Activated CD4-positive, alpha-beta T cell treated with anti-CD3 and anti-CD28 coated beads, Interleukin-2, amount 50 U/mL, for 4 hours (primary cell): Measurements from ENCODE around the gene OGT.
"Not testable (repeated sequence)": the region's sequence is repeated elsewhere in the genome, so short reads cannot be mapped to it uniquely, and the experiment has no call there.

Experiments used
- DNase-seq, 2 experiments: peaks; one replicate each; pipeline ENCODE4 v3.0.0-alpha.2; 2020

OGT gene

DNA sequence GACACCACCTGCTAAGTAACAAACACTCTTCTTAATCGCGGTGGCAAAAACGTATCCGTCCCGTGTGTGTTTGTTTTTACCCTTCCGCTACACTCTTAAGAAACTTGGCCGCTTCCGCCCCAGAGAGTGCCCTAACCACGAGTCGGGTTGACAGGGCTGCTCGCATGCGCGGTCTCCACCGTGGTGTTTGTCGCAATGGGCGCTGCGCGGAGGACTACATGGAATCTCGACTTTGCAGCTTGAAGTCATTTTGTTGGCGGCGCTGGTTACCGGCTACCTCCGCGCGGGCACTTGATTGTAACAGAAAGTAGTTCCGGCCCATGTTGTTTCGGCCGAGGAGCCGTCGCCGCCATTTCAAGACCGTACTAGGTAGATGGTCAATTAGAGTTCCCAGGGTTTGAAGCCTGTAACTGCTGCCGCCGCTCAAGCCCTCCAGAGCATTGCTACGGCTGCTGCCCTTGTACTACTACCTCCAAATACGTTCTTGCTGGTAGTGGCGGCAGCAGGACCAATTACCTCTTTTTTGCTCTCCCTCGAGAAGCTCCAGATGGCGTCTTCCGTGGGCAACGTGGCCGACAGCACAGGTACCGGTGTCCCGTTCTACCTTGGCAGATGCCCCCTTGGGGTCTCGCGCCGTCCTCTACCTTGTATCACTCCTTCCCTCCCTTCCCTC, at the start of gene OGT:
OGT (plus strand) TSS at position 352 of the 673 bp plus-strand sequence; CDS start at position 548, 196 bp downstream.
- DNase-seq = peak; percentile 90 to 92

DNA sequence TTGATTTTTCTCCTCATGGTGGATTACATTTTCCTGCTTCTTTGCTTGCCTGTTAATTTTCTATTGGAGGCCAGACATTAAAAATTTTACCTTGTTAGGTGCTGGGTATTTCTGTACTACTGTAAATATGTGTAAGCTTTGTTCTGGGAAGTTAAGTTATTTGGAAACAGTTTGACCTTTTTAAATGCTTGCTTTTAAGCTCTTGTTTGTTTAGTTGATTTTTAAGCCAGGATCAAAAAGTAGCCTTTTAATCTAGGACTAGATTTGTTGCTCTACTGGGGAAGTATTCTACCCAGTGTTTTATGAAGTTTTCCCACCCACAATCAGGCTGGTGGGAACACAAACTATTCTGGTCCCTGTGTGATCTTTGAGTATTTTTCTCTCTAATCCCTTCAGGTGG, 45.1 kb upstream of the OGT start:
- no peak for DNase-seq

DNA sequence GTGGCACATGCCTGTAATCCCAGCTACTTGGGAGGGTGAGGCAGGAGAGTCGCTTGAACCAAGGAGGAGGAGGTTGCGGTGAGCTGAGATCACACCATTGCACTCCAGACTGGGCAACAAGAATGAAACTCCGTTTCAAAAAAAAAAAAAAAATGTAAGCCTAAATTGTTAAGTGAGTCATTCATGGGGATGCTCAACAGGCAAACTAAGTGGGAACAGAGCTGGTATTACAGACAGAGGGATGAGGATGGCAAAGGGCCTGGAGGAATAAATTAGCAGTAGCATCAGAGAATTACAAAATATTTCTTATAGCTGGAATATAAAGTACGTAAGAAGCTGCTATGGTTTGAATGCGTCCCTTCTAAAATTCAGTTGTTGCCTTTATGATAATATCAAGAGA, 43.4 kb upstream of the OGT start:
- DNase-seq = no peak

DNA sequence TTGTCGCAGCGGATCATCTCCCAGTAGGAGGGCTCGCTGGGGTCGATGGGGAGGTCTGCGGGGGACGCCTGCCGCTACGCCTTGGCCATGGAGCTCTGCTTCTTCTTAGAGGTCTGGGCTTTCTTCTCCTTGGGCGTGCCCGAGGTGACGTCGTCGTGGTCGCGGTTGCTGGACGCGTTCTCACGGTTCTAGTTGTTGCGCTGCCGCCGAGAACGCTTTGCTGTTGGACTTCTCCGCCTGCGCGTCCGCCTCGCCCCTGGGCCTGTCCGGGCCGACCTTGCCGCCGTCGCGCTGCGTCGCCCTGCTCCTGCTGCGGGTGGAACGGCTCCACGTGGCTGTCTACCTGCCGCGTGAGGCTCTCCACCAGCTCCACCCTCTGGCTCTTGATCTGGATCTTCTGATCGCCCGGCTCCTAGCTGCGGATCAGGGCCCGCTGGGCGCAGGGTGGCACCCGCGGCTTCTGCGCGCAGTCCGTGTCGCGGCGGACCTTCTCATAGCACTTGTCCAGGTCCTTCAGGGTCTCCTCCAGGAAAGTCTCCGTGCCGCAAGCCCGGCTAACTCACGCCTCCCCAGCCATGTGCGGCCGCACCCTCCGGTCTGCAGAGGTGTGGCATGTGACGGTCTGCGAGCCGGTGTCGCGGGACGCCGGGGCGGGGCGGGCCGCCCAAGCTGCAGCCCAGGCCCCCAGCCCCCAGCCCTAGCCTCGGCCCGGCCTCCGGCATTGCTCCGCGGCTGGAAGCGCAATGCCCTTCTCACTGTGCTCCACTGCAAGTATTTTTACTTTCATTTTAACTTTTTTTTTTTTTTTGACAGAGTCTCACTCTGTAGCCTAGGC, 40.5 kb upstream of the OGT start:
- DNase-seq = peak; percentile 17 to 40

DNA sequence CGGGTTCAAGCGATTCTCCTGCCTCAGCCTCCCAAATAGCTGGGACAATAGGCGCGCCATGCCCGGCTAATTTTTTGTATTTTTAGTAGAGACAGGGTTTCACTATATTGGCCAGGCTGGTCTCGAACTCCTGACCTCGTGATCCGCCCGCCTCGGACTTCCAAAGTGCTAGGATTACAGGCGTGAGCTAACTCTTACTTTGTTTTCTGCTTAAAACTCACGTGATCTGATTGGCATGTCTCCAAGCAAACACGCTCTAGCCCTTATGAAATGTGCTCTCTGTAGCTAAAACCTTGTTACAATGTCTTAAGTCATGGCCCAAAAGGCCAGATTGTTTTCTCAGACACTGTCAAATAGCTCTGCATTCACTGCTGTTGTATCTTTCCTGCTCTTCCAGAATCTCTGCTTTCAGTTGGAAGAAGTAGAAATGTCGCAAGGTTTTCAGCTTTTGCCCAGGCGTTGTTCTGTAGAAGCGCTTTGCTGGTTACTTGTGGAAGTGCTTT, 39.7 kb upstream of the OGT start:
- no peak for DNase-seq

DNA sequence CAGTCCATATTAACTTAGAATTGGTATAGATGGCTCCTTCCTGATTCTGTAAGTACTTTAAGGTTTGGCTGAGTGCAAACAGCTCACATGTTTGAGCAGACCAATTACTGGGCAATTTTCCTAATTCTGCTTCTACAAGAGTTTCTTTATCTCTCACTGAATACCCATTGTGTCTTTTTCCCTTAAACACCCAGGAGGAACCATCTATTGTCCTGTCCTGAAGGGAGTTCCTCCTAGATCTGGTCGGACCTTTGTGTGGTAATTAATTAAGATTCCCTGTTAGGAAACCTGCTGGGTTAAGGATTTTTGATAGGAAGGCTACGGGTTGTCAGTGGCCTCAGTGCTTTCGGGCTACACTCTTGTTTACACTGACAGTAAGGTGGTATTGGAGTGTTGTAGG, 36.9 kb upstream of the OGT start:
- DNase-seq = not testable (repeated sequence)

DNA sequence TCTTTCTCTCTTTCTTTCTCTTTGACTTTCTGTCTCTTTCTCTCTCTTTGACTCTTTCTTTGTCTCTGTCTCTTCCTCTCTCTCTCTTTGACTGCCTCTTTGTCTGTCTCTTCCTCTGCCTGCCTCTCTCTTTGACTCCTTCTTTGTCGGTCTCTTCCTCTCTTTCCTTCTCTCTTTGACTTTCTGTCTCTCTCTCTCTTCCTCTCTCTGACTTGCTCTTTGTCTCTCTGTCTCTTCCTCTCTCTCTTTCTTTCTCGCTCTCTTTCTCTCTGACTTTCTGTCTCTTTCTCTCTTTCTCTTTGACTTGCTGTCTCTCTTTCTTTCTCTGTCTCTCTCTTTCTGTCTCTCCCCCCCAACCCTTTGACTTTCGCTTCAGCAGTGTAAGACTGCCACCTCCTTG, 36.4 kb upstream of the OGT start:
- no peak for DNase-seq

DNA sequence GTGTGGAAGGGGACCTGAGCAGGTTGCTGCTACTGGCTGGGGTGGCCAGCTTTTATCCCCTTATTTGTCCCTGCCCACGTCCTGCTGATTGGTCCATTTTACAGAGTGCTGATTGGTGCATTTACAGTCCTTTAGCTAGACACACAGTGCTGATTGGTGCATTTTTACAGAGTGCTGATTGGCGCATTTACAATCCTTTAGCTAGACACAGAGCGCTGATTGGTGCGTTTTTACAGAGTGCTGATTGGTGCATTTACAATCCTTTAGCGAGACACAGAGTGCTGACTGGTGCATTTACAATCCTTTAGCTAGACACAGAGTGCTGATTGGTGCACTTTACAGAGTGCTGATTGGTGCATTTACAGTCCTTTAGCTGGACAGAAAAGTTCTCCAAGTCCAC, 30.8 kb upstream of the OGT start:
- DNase-seq = not testable (repeated sequence)

DNA sequence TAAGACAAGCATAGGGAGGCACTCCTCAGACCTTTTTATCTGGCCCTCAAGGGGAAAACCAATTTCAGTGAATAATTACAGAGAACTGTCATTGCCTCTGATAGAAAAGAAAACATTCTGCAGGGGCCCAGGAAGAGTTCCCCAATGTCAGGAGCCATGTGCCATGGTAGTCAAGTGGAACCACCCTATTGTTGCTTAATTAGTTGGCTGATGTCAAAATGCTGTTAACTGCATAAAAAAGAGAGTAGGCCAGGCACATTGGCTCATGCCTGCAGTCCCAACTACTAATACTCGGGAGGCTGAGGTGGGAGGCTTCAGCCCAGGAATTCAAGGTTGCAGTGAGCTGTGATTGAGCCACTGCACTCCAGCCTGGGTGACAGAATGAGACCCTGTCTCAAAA, 28.6 kb upstream of the OGT start:
- DNase-seq = no peak

DNA sequence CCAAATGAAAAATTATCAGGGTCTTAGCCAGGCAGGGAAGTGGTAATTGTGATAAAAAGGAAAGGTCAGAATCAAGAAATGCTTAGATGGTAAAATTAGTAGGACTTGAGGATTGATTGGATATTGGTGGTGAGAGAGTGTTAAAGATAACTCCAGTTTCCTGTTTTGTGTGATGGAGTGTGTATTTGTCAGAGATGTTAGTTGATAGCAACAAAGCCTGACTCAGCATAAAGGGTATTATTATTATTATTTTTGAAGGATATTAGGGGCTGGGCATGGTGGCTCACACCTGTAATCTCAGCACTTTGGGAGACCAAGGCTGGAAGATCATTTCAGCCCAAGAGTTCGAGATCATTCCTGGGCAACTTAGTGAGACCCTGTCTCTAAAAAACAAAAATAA, 23.6 kb upstream of the OGT start:
- no peak for DNase-seq

DNA sequence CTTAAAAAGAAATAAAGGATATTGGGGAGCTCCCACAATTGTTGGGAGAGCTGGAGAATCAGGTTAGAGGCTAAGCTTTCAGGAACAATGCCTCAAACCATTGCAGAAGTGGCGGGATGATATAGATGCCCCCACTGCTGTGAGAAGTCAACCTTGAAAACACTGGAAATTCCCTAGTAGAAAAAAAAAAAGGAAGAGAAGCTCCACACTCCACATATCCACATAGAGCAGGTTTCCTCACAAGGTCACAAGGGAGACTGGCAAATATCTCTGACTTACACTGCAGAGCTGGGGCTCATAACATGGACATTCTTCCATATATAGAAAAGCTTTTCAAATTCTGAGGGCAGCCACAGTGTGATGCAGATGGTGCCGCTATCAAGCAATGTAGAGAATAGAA, 22.7 kb upstream of the OGT start:
- no peak for DNase-seq

DNA sequence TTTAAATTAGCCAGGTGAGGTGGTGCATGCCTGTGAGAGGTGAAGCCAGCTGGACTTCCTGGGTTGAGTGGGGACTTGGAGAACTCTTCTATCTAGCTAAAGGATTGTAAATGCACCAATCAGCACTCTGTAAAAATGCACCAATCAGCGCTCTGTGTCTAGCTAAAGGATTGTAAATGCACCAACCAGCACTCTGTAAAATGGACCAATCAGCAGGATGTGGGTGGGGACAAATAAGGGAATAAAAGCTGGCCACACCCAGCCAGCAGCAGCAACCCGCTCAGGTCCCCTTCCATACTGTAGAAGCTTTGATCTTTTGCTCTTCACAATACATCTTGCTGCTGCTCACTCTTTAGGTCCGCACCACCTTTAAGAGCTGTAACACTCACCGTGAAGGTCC, 19.2 kb upstream of the OGT start:
- not testable (repeated sequence) for DNase-seq

DNA sequence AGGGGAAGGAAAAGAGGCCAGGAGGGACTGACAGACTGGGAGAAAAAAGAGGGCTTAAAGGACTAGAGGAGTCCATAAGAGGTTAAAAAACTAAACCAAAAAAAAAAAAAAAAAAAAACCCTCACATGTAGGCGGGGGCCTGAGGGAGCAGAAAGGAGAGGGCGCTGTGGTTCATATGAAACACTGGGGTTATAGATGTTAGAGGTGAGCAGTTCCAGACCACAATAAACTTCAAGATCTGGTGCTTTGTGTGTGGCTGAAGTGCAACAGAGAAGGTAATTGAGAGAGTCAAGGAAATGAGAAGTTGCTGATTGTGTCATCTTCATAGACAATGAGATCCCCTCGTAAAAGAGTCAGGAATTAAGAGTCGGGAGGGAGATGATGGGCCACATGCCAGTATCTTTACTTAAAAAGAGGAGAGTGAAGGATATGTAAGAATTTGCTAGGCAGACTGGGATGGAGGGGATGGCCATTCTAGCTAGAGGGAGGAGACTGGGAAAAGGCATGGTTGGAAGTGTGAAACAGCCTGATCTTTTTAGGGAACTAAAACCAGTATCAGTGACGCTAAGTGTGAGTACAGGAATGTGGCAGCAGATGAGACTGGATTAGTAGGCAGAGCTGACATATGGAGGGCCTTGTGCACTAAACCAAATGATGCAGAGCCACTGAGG, 18.4 kb upstream of the OGT start:
- no peak for DNase-seq

DNA sequence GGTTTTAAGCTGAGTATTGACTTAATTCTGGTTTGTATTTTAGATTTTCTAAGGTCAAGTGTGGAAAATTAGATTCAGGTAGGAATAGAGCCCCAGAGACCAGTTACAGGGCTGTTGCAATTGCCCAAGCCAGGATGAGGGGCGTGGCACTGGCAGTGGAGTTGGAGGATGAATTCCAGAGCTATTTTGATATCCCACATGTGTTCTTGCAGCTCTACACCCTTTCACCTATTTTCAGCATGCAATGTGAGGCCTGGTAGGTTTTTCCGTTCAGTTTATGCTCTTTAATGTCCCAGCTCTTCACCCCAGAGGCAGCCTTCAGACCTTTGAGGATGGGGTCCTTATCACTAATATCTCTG, 17.9 kb upstream of the OGT start:
- no peak for DNase-seq

DNA sequence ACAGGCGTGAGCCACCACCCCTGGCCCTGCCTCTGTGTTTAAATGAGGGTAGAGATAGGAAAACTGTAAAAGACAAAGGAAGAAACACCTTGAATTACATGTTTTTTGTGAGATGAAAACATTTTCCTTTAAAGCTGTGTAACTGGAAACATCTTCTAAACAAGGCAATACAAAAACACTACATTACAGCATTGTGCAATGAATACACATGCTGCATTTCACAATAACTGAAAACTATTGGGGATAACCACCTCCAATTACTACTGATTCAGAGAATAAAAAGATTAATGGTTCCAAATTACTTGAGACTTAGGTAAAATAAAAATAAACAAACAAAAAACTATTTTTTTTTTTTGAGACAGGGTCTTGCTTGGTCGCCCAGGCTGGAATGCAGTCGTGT, 7.6 kb upstream of the OGT start:
- DNase-seq = no peak

DNA sequence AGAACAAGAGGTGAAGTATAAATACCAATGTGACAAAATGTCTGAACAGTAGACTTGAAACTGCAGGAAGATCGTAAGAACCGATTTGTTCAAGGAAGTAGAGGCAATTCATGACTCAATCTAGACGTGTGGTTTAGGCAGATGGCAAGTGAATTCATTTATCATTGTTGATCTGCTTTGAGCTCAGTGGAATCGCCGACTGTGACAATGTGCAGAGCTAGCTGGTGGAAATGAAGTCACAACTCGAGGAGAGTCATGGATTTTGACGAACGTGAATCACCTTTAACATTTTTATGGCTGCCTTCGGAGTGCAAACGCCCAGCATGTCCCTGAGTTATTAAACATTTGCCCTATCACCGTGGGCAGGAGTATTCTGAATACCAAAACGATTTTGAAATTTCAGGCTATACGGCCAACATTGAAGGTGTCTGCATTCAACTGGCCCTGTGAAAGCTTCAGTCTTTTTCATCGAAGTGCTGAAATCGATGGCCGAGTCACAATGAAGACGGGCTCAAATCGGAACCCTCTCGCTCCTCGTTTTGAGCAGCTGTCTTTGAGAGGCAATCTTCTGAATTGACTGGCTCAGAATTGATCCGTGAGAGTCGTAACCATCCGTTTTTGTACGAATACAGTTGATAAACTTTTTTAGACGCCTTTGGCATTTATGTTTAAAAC, 689 bp upstream of the OGT start:
- peak; percentile 51 to 56 for DNase-seq

DNA sequence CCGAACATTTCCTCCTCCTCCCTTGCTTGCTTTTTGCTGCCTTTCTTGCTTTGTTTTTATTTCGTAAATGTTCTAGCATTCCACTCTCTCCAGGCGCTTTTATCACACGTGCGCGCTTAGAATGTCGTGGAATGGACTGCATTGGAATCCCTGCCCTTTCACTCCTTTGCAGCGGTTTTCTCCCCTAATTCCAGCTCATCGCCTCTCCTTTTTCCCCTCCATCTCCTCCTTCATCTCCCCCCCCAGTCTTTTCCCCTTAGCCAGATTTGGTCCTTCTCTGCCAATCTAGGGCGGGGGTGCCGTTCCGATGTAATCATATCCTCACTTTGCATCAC, 579 bp downstream of the OGT start:
- no peak for DNase-seq

DNA sequence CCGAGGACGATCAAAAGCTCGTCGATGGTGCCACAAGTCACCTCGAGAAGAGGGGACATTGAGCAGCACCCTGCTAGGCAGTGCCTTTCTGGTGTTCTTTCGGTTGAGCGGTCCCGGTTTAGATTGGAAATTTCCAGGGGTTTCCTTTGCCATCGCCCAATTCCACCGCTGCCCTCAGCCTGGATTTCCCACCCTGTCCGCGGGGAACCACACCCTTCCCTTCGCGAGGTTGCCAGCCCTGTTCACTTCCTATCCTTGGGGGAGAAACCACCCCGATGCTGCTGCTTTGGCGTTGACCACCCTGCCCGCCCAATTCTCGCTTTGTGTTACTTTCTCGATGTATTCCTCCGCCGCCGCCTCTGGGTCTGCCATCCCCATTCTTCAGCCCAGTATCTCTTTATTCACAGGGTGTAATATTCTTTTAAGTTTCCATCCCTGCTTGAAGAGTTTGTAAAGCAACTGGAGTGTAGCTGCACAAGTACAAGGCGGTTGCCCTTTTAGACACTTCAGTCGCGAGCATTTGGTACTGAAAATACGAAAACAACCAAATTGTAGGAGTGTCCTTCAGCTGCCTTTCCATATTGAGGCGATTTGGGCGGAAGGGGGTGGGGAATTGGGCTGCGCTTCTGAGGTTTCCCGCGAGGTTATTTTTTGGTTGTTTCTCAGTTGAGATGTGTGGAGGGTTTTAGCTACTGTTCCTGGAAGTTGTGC, 1.1 kb downstream of the OGT start:
- peak; percentile 49 to 53 for DNase-seq

DNA sequence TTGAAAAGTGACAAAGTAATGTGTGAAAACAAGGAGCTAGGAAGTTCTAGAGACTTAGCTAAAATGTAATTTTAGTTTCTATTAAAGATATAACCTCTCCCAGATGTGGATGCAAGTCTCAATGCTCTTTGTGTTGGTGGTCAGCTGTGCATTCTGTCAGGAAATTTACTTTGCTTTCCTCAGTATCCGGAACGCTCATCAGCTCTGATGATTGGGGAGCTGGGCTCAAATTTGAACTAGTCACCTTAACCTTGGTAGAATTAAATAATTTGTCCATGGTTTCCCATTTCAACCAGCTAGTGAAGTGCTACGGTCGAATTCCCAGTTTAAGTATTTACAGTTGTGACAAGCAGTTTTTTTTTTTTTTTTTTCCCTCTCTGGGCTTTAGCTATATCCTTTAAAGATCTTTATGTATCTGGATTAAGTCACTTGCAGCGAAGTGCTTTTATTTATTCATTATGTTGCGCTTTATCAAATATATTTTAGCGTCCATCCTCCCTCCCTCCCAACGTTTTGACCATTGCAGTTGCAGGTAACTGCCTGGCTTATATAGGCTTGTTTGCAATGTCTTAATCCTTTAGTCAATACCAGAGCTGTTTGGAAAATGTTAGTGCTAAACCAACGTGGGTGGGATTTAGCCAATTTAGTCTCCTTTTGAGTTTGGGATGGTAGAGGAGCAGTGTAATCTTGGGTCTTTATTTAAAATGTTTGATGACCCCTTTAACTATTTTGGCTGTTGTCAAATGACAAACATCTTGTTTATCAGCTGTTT, 2.1 kb downstream of the OGT start:
- no peak for DNase-seq

DNA sequence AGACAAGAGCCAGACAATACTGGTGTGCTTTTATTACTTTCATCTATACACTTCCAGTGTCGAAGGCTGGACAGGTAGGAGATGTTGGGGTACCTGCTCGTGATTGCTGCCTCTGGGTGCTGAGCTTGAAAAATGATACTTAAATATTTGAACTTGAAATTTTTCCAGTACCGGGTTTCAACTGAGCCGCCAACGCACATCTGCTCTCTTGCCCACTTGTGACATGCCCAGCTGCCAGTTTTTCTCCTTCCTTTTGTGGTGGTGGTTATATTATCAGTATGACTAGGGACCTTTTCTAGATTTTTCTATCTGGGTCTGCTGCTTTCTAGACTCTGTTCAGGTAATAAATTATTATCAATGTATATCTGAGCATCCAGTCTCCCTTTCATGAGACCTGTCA, 3.4 kb downstream of the OGT start:
- no peak for DNase-seq

DNA sequence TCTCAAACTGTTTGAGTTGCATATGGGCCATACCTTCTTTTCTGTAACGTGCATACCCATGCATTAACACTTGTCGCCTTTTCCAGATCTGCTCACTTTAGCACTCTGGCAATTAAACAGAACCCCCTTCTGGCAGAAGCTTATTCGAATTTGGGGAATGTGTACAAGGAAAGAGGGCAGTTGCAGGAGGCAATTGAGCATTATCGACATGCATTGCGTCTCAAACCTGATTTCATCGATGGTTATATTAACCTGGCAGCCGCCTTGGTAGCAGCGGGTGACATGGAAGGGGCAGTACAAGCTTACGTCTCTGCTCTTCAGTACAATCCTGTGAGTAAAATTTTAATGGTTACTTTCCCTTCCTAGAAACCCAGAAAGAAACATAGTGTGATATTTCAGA, 4.8 kb downstream of the OGT start:
- DNase-seq = no peak

DNA sequence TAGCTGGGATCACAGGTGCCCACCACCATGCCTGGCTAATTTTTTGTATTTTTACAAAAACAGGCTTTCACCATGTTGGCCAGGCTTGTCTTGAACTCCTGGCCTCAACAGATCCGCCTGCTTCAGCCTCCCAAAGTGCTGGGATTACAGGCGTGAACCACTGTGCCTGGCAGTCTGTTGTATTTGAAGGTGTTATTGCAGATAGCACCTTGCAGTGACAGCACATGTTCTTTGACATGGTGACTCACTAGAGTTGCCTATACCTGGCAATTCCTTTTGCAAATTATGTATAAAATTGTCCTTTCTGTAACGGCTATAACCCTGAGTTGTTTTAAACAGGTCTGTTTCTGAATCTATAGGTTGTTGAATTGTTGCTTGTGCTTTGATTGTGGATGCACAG, 7.9 kb downstream of the OGT start:
- DNase-seq = no peak
